Stimulated activated naive B cell treated with anti-CD40 and anti-IgM and Interleukin-4, amounts not matched to agents 10 μg/mL and 1 μg/mL and 100 μg/mL, for 72 hours (primary cell): ENCODE results near the gene RRP1B.

Source experiments
- ATAC-seq, 2 donors: fragments of 150-1000 bp; cut with Tn5 transposase; replicated peaks; 2 replicates each; pipeline ENCODE4 v1.10.0; 2021; ENCODE audit warnings: moderate library complexity in 1 of 2
- DNase-seq: peaks from one replicate; pipeline ENCODE4 v3.0.0; 2021
- H3K27ac Mint-ChIP-seq: one replicate; pipeline ENCODE4 v1.8.0; 2022; ENCODE audit warnings: mild to moderate bottlenecking, mixed read lengths
- H3K27me3 Mint-ChIP-seq, 2 donors: one replicate each; pipeline ENCODE4 v1.8.0; 2022; ENCODE audit warnings: mixed read lengths in 2 of 2
- H3K36me3 Mint-ChIP-seq, 2 donors: one replicate each; pipeline ENCODE4 v1.8.0; 2022; ENCODE audit warnings: mixed read lengths in 2 of 2, mild to moderate bottlenecking in 1 of 2
- H3K4me1 Mint-ChIP-seq, 2 donors: one replicate each; pipeline ENCODE4 v1.8.0; 2022; ENCODE audit warnings: mixed read lengths in 2 of 2, mild to moderate bottlenecking in 1 of 2
- H3K4me3 Mint-ChIP-seq, 2 donors: one replicate each; pipeline ENCODE4 v1.8.0; 2022; ENCODE audit warnings: mild to moderate bottlenecking in 2 of 2, mixed read lengths in 2 of 2, moderate library complexity in 1 of 2
- H3K9me3 Mint-ChIP-seq, 2 donors: one replicate each; pipeline ENCODE4 v1.8.0; 2022; ENCODE audit warnings: mixed read lengths in 2 of 2, mild to moderate bottlenecking in 1 of 2

Gene RRP1B

DNA sequence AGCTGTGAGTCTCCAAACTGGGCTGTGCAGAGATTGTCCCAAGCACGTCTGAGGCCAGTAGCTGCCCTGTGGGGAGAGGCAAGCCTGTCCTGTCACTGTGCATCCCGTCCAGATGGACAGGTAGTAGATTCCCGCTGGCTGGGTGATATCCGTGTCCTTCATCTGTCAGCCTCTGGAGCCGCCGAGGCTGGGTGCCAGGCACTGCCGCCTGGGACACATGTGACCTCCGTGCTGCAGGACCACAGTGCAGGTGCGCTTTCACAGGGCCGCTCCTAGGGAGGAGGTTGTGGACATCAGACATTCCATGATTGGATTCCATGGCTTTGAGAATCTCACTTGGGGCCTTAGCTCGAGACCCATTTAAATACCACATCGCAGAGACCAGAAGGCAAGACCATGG lies 64.3 kb downstream of the RRP1B start:
- Mint-ChIP-seq H3K9me3 (peaks cover 0 to 3% of the 10 kb centered on the region in 2 donors), H3K36me3 (peaks cover 17 to 46% of the 10 kb centered on the region in 2 donors), H3K4me1 (peaks cover 64 to 89% of the 10 kb centered on the region in 2 donors), H3K27ac (no peak overlapping the region), H3K4me3 (no peak overlapping the region), H3K27me3 (no peaks in the 10 kb centered on the region)
- ATAC-seq, result no peak
- DNase-seq, result no peak

GRCh38 chr21:43726686-43727518 lies 67.5 kb downstream of the RRP1B start:
- Mint-ChIP-seq H3K27me3 (no peaks in the 10 kb centered on the region), H3K27ac (peak overlapping the region; percentile 85), H3K4me3 (peak overlapping the region; percentile 50 to 70), H3K36me3 (peaks cover 10 to 40% of the 10 kb centered on the region in 2 donors), H3K9me3 (peaks cover 0 to 3% of the 10 kb centered on the region in 2 donors), H3K4me1 (peaks cover 59 to 82% of the 10 kb centered on the region in 2 donors)
- DNase-seq, result no peak
- ATAC-seq, result no peak

GRCh38 chr21:43727519-43728153 lies 68.3 kb downstream of the RRP1B start:
- no peaks in the 10 kb centered on the region for H3K27me3 Mint-ChIP-seq
- H3K4me3 Mint-ChIP-seq, result peak overlapping the region; percentile 90
- no peak for ATAC-seq
- no peak for DNase-seq
- H3K27ac Mint-ChIP-seq, result peak overlapping the region; percentile 95
- peaks cover 10 to 38% of the 10 kb centered on the region in 2 donors for H3K36me3 Mint-ChIP-seq
- peaks cover 0 to 3% of the 10 kb centered on the region in 2 donors for H3K9me3 Mint-ChIP-seq
- H3K4me1 Mint-ChIP-seq, result peaks cover 54 to 75% of the 10 kb centered on the region in 2 donors

DNA sequence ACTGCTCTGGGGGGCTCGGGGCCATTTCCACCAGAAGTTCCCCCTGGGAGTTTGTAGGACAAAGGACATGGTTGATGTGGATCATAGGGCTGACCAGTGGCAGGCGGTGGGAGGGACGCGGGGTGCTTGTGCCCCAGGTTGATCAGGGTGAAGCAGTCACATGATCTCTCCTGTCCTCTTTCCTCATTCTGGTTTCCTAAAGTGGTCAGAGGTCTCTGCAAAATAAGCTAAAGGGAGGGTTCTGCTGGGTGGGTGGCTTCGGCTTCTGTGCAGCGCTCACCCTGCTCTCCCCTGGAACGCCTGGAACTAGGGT lies 68.8 kb downstream of the RRP1B start:
- peak; percentile 20 to 31 for ATAC-seq
- H3K4me1 Mint-ChIP-seq, result peaks cover 53 to 70% of the 10 kb centered on the region in 2 donors
- H3K36me3 Mint-ChIP-seq, result peaks cover 10 to 36% of the 10 kb centered on the region in 2 donors
- no peak for DNase-seq
- H3K27me3 Mint-ChIP-seq, result no peaks in the 10 kb centered on the region
- peaks cover 0 to 3% of the 10 kb centered on the region in 2 donors for H3K9me3 Mint-ChIP-seq
- H3K27ac Mint-ChIP-seq, result peak overlapping the region; percentile 95
- peak overlapping the region; percentile 90 for H3K4me3 Mint-ChIP-seq

DNA sequence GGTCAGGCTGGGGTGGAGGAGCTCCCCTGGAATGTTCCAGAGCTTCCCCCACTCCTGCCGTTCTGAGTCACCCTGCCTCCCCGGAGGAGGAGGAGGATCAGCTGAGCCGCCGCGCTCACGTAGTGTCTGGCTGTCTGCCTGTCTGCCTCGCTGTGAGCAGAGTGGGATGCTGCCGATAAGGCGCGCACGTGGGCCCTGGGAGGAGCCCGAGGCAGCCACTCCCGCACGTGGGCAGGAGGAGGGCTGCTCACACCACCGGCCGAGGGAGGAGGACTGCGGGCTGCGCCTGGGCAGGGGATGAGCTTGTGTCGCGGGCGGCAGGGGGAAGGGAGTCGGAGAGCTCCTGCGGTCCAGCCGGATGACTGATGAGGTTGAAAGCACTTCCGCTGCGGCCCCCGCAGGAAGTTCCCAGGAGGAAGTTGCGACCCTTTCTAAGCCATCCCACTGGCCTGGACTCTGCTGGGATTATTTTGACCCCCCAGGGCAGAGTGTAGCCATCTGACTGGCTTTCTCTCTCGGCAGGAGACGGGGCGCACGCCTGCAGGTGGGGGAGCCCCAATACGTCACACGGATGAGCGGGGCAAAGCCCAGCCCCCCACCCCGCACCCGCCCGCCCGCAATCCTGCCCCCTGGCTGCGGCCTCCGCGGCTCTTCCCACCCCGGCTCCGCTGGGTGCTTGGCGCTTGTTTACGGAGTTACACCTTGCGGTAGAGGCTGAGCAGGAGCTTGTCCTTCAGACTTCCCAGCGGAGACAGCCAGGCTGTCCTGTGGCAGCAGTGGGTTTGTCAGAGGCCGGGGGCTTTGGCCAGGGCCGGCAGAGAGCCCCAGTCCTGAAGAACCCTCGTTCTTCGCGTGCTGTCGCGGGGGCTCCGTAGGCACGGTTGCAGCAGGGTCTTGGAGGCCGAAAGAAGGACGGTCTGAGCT lies 69.4 kb downstream of the RRP1B start:
- no peaks in the 10 kb centered on the region for H3K27me3 Mint-ChIP-seq
- H3K9me3 Mint-ChIP-seq, result peaks cover 0 to 3% of the 10 kb centered on the region in 2 donors
- H3K27ac Mint-ChIP-seq, result peak overlapping the region; percentile 95
- peak overlapping the region; percentile 90 for H3K4me3 Mint-ChIP-seq
- H3K36me3 Mint-ChIP-seq, result peaks cover 10 to 38% of the 10 kb centered on the region in 2 donors
- H3K4me1 Mint-ChIP-seq, result peaks cover 54 to 69% of the 10 kb centered on the region in 2 donors
- ATAC-seq, result peak; percentile 84 to 85
- DNase-seq, result peak; percentile 87

- no peak overlapping the region for H3K4me3 Mint-ChIP-seq
- H3K36me3 Mint-ChIP-seq, result peaks cover 15 to 39% of the 10 kb centered on the region in 2 donors
- DNase-seq (no peak), ATAC-seq (no peak)
- H3K9me3 Mint-ChIP-seq, result peaks cover 0 to 3% of the 10 kb centered on the region in 2 donors
- peak overlapping the region; percentile 84 for H3K27ac Mint-ChIP-seq
- H3K4me1 Mint-ChIP-seq, result peaks cover 41 to 56% of the 10 kb centered on the region in 2 donors
- no peaks in the 10 kb centered on the region for H3K27me3 Mint-ChIP-seq
Observed at GRCh38 chr21:43731476-43731875, 72.1 kb downstream of the RRP1B start.

- H3K4me1 Mint-ChIP-seq, result peaks cover 34 to 51% of the 10 kb centered on the region in 2 donors
- no peaks in the 10 kb centered on the region for H3K9me3 Mint-ChIP-seq
- H3K4me3 Mint-ChIP-seq, result no peak overlapping the region
- H3K27me3 Mint-ChIP-seq, result no peaks in the 10 kb centered on the region
- peaks cover 18 to 38% of the 10 kb centered on the region in 2 donors for H3K36me3 Mint-ChIP-seq
- ATAC-seq (no peak), DNase-seq (no peak)
- H3K27ac Mint-ChIP-seq, result no peak overlapping the region
Observed at GRCh38 chr21:43731891-43732711, 72.7 kb downstream of the RRP1B start.

- ATAC-seq (no peak), DNase-seq (no peak)
- Mint-ChIP-seq H3K36me3 (peaks cover 18 to 37% of the 10 kb centered on the region in 2 donors), H3K4me3 (no peak overlapping the region), H3K4me1 (peaks cover 26 to 46% of the 10 kb centered on the region in 2 donors), H3K9me3 (no peaks in the 10 kb centered on the region), H3K27me3 (no peaks in the 10 kb centered on the region), H3K27ac (no peak overlapping the region)
Observed at GRCh38 chr21:43733060-43733459, 73.7 kb downstream of the RRP1B start.

DNA sequence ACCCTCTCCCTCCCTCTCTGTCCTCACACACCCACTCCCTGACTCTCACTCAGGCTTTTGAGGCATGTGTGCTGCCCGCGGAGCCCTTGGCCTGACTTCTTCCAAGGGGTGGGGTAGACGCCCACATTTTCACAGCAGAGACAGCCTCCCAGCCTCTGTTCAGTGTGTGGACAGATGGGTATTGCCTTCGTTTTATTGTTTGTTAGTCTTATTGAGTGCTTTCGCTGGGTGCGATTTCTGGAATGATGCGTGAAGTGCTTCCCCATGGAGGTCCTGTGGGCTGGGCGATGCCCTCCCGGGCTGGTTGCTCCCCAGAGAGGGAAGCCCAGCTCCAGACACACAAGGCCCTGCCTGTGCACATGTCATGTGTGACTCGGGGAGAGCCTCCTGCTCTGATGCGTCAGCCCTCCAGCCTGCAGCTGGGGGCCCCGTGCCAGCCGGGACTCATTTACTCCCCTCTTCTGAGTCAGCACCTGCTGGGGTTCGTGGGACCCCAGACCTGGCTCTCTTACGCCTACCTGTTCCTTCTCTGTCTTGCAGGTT lies 74.2 kb downstream of the RRP1B start:
- Mint-ChIP-seq H3K4me3 (no peak overlapping the region), H3K27ac (peak overlapping the region; percentile 14), H3K36me3 (peaks cover 18 to 38% of the 10 kb centered on the region in 2 donors), H3K9me3 (no peaks in the 10 kb centered on the region), H3K27me3 (no peaks in the 10 kb centered on the region), H3K4me1 (peaks cover 20 to 42% of the 10 kb centered on the region in 2 donors)
- no peak for DNase-seq
- ATAC-seq, result no peak

GRCh38 chr21:43734131-43734927 lies 75.0 kb downstream of the RRP1B start:
- Mint-ChIP-seq H3K9me3 (peaks cover 0 to 1% of the 10 kb centered on the region in 2 donors), H3K4me3 (no peak overlapping the region), H3K27ac (peak overlapping the region; percentile 14), H3K27me3 (no peaks in the 10 kb centered on the region), H3K4me1 (peaks cover 16 to 40% of the 10 kb centered on the region in 2 donors), H3K36me3 (peaks cover 20 to 38% of the 10 kb centered on the region in 2 donors)
- DNase-seq (no peak), ATAC-seq (no peak)

- Mint-ChIP-seq H3K9me3 (peaks cover 0 to 1% of the 10 kb centered on the region in 2 donors), H3K4me1 (peaks cover 17 to 38% of the 10 kb centered on the region in 2 donors), H3K4me3 (no peak overlapping the region), H3K27ac (no peak overlapping the region), H3K27me3 (no peaks in the 10 kb centered on the region), H3K36me3 (peaks cover 23 to 41% of the 10 kb centered on the region in 2 donors)
- DNase-seq, result no peak
- no peak for ATAC-seq
Observed at GRCh38 chr21:43734928-43735229, 75.5 kb downstream of the RRP1B start.

DNA sequence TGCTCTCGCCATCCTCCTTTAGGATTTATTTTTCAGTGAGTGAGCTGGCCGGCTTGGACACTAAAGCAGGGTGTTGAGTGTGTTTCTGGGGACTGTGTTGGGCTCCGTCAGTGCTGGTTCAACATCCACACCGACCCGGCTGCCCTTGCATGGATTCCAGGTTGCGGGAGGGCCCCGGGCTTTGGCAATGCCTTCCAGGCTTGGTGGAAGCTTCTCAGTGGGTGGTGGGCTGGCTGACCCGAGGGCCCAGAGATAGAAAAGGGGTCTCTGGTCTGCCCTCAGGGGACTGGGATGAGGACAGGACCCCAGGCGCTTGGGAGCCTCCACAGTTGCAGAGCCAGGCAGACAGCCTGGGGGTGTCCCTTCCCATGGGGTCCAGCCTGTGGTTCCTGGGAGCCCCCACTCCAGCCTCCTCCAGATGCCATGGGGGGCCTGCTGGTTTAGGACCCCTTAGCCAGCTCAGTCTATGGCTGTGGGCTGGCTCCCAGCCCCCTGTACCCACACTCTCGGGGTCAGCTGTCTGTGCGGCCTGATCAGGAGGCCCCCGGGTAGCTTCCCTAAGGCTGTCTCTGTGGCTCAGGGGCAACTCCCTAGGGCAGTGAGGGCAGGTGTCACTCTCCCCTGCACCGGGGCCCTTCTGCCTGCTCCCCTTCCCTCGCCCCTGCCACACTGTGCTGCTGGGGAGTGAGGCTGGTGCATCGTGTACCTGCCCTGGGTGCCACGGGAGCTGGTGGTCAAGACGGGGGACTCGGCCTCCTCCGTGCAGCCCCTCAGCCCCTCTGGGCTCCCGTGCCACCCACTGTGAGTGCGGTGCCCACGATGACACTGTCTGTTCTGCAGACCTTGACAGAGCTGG lies 76.1 kb downstream of the RRP1B start:
- Mint-ChIP-seq H3K9me3 (peaks cover 0 to 1% of the 10 kb centered on the region in 2 donors), H3K4me3 (no peak overlapping the region), H3K27ac (no peak overlapping the region), H3K27me3 (no peaks in the 10 kb centered on the region), H3K36me3 (peaks cover 23 to 42% of the 10 kb centered on the region in 2 donors), H3K4me1 (peaks cover 17 to 44% of the 10 kb centered on the region in 2 donors)
- no peak for DNase-seq
- no peak for ATAC-seq
